Stimulated activated CD8-positive, alpha-beta memory T cell treated with anti-CD3 and anti-CD28 coated beads, Interleukin-4, amount 100 ng/mL, for 24 hours (primary cell): Measurements from ENCODE around the gene ALPK3.

Experiments used
- DNase-seq: peaks from one replicate; pipeline ENCODE4 v3.0.0-alpha.2; 2020; ENCODE audit warnings: low read depth

ALPK3 gene

DNA sequence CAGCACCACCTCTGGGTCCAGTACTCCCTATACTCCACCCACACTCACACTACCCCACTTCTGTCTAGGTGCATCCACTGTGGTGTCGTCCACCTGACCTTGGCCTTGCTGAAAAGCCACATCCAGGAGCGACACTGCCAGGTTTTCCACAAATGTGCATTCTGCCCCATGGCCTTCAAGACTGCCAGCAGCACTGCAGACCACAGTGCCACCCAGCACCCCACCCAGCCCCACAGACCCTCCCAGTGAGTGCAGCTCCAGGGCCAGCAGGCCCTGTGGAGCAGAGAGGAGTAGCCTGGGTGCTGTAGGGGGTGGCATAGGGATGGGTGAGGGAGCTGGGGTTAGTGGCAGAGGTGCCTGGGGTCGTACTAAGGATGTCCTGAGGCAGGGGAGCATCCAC is 19.4 kb upstream of the ALPK3 start:
- no peak for DNase-seq

DNA sequence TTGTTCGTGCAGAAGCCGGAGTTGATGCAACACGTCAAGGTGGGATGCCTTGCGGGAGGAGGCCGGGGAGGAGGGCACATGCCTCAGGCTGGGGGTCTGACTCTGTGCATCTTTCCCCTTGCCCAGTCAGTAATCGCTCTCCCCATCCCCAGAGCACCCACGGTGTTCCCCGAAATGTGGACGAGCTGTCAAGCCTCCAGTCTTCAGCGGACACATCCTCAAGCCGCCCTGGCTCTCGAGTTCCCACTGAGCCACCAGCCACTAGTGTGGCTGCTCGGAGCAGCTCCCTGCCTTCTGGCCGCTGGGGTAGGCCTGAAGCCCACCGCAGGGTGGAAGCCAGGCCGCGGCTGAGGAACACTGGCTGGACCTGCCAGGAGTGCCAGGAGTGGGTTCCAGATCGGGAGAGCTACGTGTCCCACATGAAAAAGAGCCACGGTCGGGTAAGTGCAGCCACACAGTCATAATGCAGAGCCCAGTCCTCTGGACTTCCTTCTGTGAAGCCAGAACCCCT is 18.7 kb upstream of the ALPK3 start:
- DNase-seq, result no peak

- DNase-seq, result no peak
These were observed 17.5 kb upstream of the ALPK3 start for GRCh38 chr15:84799511-84800187.

GRCh38 chr15:84800365-84800806 is 16.8 kb upstream of the ALPK3 start:
- DNase-seq, result no peak

DNA sequence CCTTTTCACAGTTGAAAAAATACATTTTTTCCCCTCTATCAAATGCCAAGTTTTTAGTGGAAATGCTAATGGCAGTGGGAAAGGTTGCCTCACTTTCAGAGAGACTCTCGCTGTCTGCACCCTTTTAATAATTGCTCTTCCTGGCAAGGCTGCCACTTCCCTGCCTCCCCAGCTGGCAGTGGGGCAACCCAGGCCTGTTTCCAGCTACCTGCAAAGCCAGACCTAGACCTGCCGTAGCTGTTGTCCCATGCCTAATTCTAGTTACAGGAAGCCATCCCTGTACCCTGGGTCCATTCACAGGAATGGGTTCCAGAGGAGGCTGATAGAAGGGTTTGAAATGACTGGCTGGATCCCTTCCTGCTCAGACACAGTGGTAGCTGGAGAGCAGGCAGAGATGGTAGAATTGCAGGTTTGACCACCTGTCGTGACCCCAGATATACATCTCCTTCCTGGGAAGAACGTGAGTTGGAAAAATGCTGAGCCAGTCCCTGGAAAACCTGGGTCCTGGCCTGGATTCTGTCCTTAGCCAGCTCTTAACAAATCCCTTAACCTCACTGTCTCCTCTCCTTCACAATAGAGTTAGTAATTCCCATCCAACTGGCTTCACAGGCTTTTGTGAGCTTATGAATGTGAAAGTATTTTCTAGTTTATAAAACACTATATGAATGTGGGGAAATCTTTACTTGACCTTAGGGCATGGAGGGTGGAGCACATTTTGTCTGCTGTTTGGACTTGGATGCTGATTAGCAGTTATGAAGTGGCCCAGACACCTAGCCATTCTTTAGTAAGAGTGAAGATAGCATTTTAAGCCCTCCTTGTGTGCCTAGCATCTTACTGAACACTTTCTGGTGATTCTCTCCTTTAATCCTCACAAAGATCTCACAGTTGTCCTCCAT is 12.9 kb upstream of the ALPK3 start:
- no peak for DNase-seq

DNA sequence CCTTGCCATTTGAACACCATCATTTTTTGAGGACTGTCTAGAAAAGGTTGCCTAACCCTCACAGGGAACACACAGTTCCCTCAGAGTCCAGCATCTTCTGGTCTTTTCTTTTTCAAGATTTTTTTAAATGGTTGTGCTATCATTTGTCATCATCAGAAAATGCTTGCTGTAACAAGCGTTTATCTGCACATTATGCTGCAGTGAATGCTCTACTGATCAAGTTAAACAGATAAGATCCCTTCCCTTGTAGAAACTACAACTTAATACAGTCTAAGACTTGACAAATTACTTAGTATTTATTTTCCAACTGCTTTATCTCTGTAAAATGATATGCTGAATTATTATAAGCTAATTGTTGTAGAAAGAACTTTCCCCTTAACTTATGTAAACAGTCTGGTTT is 11.9 kb upstream of the ALPK3 start:
- no peak for DNase-seq

GRCh38 chr15:84807228-84807627 is 9.9 kb upstream of the ALPK3 start:
- DNase-seq, result no peak

DNA sequence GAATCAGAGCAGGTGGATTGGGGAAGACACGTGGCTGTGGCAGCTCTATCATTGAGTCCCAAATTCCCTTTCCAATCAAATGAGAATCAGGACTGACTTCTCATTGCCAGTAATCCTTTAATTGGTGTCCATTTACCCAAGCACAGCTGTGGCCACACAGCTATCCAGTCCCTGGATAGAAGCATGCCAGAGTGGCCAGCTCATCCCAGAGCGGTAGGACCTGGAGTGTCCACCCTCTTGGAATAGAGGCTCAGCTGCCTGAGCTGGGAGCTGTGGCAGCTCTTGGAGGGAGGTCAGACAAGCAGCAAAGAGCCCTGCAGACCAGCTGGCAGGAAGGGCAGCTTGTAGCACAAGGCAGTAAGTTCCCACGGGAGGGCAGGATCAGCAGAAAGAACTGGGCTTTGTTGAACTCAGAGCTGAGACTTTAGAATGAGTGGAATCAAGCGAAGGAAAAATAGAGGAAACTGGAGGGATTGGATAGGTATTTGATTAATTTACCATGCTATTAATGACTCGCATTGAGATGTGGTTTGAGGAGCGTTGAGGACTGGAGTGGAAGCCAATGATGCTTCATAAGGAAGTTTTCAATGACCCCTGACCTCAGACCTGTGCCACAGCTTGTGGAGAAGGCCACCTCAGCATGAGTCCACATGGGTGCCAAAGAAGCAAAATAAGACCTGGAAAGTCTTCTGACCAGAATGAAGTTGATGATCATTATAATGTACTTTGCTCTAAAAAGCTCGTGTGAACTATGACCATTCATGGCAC is 6.9 kb upstream of the ALPK3 start:
- no peak for DNase-seq

- DNase-seq, result no peak
These were observed 6.0 kb upstream of the ALPK3 start for GRCh38 chr15:84811151-84811550.

DNA sequence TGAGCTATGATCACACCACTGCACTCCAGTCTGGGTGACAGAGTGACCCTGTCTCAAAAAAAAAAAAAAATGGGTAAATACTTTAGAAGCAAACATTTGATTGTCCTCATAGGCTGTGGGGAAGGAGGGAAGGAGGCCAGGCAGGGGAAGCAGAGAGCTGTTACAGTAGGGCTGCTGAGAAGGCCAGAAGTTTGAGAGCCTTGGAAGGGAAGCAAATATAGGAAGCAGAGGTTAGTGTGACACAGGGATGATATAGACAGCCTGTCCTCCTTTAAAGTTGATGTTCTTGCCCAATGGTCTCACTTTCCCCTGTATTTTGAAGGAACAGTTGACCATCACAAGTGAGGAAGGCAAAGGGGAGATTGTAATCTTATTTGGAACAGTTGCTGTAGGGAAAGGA is 5.3 kb upstream of the ALPK3 start:
- no peak for DNase-seq

GRCh38 chr15:84812842-84813241 is 4.3 kb upstream of the ALPK3 start:
- DNase-seq, result no peak

GRCh38 chr15:84813435-84813834 is 3.7 kb upstream of the ALPK3 start:
- no peak for DNase-seq

- DNase-seq, result no peak
These were observed 3.2 kb upstream of the ALPK3 start for GRCh38 chr15:84813931-84814330.

GRCh38 chr15:84814916-84815315 is 2.2 kb upstream of the ALPK3 start:
- DNase-seq, result no peak

DNA sequence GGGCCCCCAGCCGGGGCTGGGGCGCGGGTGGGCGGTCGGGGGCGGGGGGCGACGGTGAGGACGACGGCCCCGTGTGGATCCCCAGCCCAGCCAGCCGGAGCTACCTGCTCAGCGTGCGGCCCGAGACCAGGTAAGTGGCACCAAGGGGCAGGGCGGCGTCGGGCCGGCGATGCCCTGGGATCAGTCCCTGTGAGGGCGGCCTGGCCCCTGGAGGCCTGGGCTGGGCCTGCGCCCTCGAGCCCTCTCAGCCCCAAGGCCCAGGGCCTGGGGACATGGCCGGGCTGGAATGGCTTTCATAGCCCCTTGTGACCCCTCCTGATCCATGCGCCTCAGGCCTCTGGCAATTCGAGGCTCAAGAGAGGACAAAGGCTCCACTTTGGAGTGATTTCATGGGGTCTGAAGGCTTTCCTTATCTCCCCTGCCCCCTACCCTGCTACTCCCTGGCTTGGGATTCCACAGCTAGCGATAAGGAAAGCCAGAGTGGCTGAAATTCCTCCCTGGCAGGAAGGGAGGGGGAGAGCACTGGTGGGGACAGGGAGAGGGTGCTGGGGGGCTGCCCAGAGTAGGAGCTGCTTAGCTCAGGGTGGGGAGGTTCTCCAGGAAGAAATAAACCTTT is 418 bp downstream of the ALPK3 start:
- DNase-seq, result no peak

DNA sequence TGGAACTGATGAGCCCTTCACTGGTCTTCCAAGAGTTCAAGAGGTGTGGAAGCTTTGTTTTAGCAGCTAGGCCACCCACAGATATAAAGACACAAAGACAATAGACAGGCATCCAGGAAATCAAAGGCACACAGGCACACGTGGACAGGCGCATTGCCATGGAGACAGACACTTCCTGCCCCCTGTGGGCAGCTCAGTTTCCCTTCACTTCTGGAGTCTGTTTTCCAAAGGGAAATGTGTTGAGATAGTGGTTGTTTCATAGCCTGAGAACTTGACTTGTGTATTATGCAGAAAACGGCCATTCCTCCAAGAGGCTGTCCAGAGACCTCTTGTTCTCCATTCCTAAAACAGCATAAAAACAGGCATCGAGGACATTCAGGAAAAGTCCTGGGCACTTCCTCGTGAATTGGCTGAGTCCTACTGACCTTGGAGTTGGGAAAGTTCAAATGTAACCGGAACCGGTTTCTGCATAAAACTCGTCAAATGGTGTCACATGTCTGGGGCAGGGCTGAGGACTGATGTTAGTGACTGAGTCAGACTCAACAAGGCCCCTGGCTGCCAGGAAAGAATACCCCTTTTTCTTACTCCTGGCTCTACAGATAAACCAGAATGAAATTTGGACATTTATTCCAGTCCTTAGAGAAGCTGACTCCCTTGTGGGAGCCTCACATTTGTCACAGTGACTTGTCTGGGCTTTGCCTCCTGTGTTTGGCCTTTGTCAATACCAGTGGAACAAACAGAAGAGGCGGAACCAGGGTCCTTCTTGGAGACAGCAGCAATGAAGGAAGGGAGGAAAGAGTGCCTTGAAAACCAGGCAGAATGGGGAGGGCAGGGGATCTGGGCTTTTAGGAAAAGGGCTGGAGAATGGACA is 1.3 kb downstream of the ALPK3 start:
- DNase-seq, result no peak

DNA sequence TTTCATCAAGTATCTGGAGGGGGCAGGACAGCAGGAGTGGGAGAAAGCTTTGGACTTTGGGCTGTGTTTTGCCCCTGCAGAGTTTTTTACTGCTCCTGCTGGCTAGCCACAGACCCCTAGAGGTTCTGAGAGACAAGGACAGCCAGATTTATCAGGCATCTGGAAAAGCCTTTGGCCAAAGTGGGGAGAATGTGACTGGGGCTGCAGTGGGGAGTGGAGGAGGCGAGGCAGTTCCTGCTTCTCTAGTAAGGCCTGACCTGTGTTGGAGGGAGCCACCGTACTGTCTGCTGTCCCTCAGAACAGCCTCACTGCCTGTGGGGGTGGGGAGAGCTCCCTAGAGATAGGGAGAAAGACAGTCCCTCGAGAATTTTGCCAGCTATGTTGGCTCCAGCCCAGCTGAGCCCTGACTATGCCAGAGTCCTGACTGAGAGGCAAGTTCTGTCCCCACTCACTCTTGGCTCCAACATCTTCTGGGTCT is 2.2 kb downstream of the ALPK3 start:
- DNase-seq, result no peak

GRCh38 chr15:84819791-84820190 is 2.6 kb downstream of the ALPK3 start:
- no peak for DNase-seq

- DNase-seq, result no peak
These were observed 4.4 kb downstream of the ALPK3 start for GRCh38 chr15:84821501-84822021.

DNA sequence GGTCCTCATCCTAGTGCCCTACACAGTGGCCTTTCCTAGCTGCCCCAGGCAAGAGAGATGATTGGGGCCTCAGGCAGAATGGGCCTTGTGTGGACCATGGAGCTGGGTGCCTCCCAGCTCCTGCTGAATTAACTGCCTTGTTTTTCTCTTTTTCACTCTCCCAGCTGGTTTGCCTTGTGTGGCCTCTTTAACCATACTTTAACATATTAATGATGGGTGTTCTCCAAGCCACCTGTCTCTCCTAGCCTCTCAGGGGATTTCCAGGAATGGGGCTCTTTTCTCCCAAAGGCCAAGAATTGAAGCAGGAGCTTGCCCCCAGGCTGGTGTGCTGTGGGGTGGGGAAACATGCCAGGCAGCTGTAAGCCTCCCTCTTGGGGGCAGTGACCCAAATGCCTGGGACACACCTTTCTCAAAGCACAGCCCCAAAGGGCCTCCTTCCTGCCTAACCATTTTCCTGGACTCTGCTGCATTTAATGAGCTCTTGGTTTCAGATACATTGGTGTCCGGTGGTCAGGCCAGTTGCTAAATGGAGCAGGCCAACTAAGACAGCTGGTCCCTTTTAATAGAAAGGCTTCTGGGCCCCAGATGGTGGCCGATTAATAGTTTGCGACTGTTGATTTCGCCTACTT is 5.6 kb downstream of the ALPK3 start:
- DNase-seq, result no peak
